PC-9 (cell line): Measurements from ENCODE around the gene CST5. TPM values are rescaled to one million over a fixed set of nuclear protein-coding genes. Genes with fewer than 3 reads are reported as not detected.
A peak's percentile ranks its signal among the peaks of the same experiment; 100 is the strongest.

Source experiments
- BruUV-seq: library from RNA; stranded (reverse); fragments of 400-500 nt; replicated peaks from 2 replicates; lab custom pipeline; 2021; lab: Mats Ljungman, UMichigan
- CTCF ChIA-PET: fragments of 300-600 bp; sonication (Branson Sonifier 250); formaldehyde crosslinking; loops from one replicate; lab custom pipeline; 2022; ENCODE audit warnings: antibody characterized with exemption; lab: Charles Lee
- POLR2A ChIA-PET: fragments of 300-600 bp; sonication (Branson Sonifier 250); formaldehyde crosslinking; loops from one replicate; lab custom pipeline; 2022; ENCODE audit warnings: antibody characterized with exemption; ENCODE audit not compliant: unreplicated experiment; lab: Charles Lee
- DNase-seq, 2 experiments: peaks; one replicate each; pipeline versions ENCODE4 v3.0.0 to v3.0.0-alpha.2; 2015 to 2022; ENCODE audit warnings: mixed read lengths in 1 of 2
- H2AFZ ChIP-seq: fragments of 200-600 bp; sonication (generic); 2 replicates; pipeline ENCODE4 v1.8.1; 2017; ENCODE audit warnings: antibody characterized with exemption
- H3F3A ChIP-seq: fragments of 200-600 bp; sonication (generic); 2 replicates; pipeline ENCODE4 v1.8.1; 2017; ENCODE audit warnings: antibody characterized with exemption, mild to moderate bottlenecking, low read depth; ENCODE audit not compliant: insufficient read depth
- H3K27ac ChIP-seq: fragments of 200-600 bp; sonication (generic); 2 replicates; pipeline ENCODE4 v1.6.1; 2016; ENCODE audit warnings: mixed run types
- H3K27me3 ChIP-seq: fragments of 200-600 bp; sonication (generic); 2 replicates; pipeline ENCODE4 v1.6.1; 2016; ENCODE audit warnings: low read depth, mixed run types; ENCODE audit not compliant: insufficient read depth
- H3K36me3 ChIP-seq: fragments of 200-600 bp; sonication (generic); 2 replicates; pipeline ENCODE4 v1.6.1; 2016; ENCODE audit warnings: low read depth, mixed run types
- H3K4me1 ChIP-seq: fragments of 200-600 bp; sonication (generic); replicated peaks from 2 replicates; pipeline ENCODE4 v1.6.1; 2016; ENCODE audit warnings: mixed run types; ENCODE audit not compliant: insufficient read depth
- H3K4me2 ChIP-seq: fragments of 200-600 bp; sonication (generic); 2 replicates; pipeline ENCODE4 v1.6.1; 2017; ENCODE audit warnings: mixed run types
- H3K4me3 ChIP-seq: fragments of 200-600 bp; sonication (generic); 2 replicates; pipeline ENCODE4 v1.6.1; 2016; ENCODE audit warnings: mixed run types
- H3K79me2 ChIP-seq: fragments of 200-600 bp; sonication (generic); 2 replicates; pipeline ENCODE4 v1.6.1; 2017; ENCODE audit warnings: low read depth, mixed run types
- H3K9me2 ChIP-seq: fragments of 200-600 bp; sonication (generic); 2 replicates; pipeline ENCODE4 v1.8.1; 2017; ENCODE audit warnings: mild to moderate bottlenecking; ENCODE audit not compliant: insufficient read depth
- H3K9me3 ChIP-seq: fragments of 200-600 bp; sonication (generic); 2 replicates; pipeline ENCODE4 v1.8.1; 2016; ENCODE audit warnings: low read depth; ENCODE audit not compliant: insufficient read depth
- H4K20me1 ChIP-seq: fragments of 200-600 bp; sonication (generic); 2 replicates; pipeline ENCODE4 v1.8.1; 2017; ENCODE audit not compliant: insufficient read depth
- CTCF ChIP-seq: fragments of 200-600 bp; sonication (generic); conservative IDR thresholded peaks from 2 replicates; pipeline ENCODE4 v1.6.1; 2017; ENCODE audit warnings: mixed run types, antibody characterized with exemption, mild to moderate bottlenecking, moderate library complexity
- EZH2 ChIP-seq: fragments of 200-600 bp; sonication (generic); IDR thresholded peaks from 2 replicates; pipeline ENCODE4 v1.8.0; 2017; ENCODE audit warnings: antibody characterized with exemption, low read depth
- intact Hi-C: fragments of 100-400 bp; cut with micrococcal nuclease; formaldehyde crosslinking; loops from one replicate; pipeline ENCODE4 v1.10.0; 2022; ENCODE audit not compliant: unreplicated experiment
- total RNA-seq: library from RNA; stranded (reverse); gene quantifications from 2 replicates; pipeline ENCODE4 v1.2.3, GENCODE V29; 2021

The CST5 gene
- total RNA-seq, 1 experiment from 2014 or later: 2.2 TPM

- peak in 1 of 2 experiments; percentile 40 for DNase-seq
- no peak overlapping the region for H3K27ac ChIP-seq
- TF ChIP-seq CTCF: no peak
- TF ChIP-seq EZH2: no peak
- no peak overlapping the region for H3K4me3 ChIP-seq
- ChIA-PET POLR2A (no interaction called here), CTCF (interaction anchor here (0.5 kb wide), 1 partner anchor 576 kb away, joined by 3 read pairs; no protein-coding TSS in a partner anchor)
- no peak overlapping the region for H2AFZ ChIP-seq
- no peaks in the 10 kb centered on the region for H3K4me1 ChIP-seq
- intact Hi-C loops: loop anchor here (10.0 kb wide), 1 partner anchor 1248 kb away; no protein-coding TSS in a partner anchor
- H3K4me2 ChIP-seq: no peak overlapping the region
- H3K9me3 ChIP-seq: no peaks in the 10 kb centered on the region
- H4K20me1 ChIP-seq: no peaks in the 10 kb centered on the region
- no peaks in the 10 kb centered on the region for H3K36me3 ChIP-seq
- H3F3A ChIP-seq: no peaks in the 10 kb centered on the region
- H3K79me2 ChIP-seq: no peaks in the 10 kb centered on the region
- no peaks in the 10 kb centered on the region for H3K9me2 ChIP-seq
- no peaks in the 10 kb centered on the region for H3K27me3 ChIP-seq
- no TSS peak for BruUV-seq
These were observed 47.7 kb upstream of the CST5 start for GRCh38 chr20:23926944-23927872.

- no peak overlapping the region for H3K4me3 ChIP-seq
- no peak for DNase-seq
- ChIA-PET POLR2A (no interaction called here), CTCF (interaction anchor here (0.5 kb wide), 1 partner anchor 575 kb away, joined by 3 read pairs; no protein-coding TSS in a partner anchor)
- H4K20me1 ChIP-seq: no peaks in the 10 kb centered on the region
- no peak overlapping the region for H2AFZ ChIP-seq
- intact Hi-C loops: loop anchor here (10.0 kb wide), 1 partner anchor 1248 kb away; no protein-coding TSS in a partner anchor
- H3K4me1 ChIP-seq: peaks cover 4% of the 10 kb centered on the region
- no peak overlapping the region for H3K27ac ChIP-seq
- peaks cover 4% of the 10 kb centered on the region; the same call in 1 of the 2 replicates for H3F3A ChIP-seq
- TF ChIP-seq CTCF (no peak), EZH2 (no peak)
- no TSS peak for BruUV-seq
- no peak overlapping the region for H3K4me2 ChIP-seq
- no peaks in the 10 kb centered on the region for H3K9me2 ChIP-seq
- no peaks in the 10 kb centered on the region for H3K27me3 ChIP-seq
- no peaks in the 10 kb centered on the region for H3K36me3 ChIP-seq
- H3K79me2 ChIP-seq: no peaks in the 10 kb centered on the region
- no peaks in the 10 kb centered on the region for H3K9me3 ChIP-seq
These were observed 47.0 kb upstream of the CST5 start for GRCh38 chr20:23926526-23926880.

- CTCF ChIA-PET: no interaction called here
These were observed 46.4 kb upstream of the CST5 start for GRCh38 chr20:23925789-23926525.

More at GRCh38 chr20:23925789-23926525, 46.4 kb upstream of the CST5 start:
- no peaks in the 10 kb centered on the region for H3K79me2 ChIP-seq
- H4K20me1 ChIP-seq: no peaks in the 10 kb centered on the region
- peaks cover 9% of the 10 kb centered on the region; the same call in 1 of the 2 replicates for H3F3A ChIP-seq
- no peaks in the 10 kb centered on the region for H3K36me3 ChIP-seq
- intact Hi-C loops: loop anchor here (10.0 kb wide), 1 partner anchor 1249 kb away; no protein-coding TSS in a partner anchor
- H3K9me3 ChIP-seq: no peaks in the 10 kb centered on the region
- BruUV-seq: no TSS peak
- H3K27me3 ChIP-seq: no peaks in the 10 kb centered on the region
- H3K4me2 ChIP-seq: no peak overlapping the region
- TF ChIP-seq EZH2 (no peak), CTCF (no peak)
- H3K4me1 ChIP-seq: peaks cover 9% of the 10 kb centered on the region
- H3K9me2 ChIP-seq: no peaks in the 10 kb centered on the region
- no peak overlapping the region for H2AFZ ChIP-seq
- POLR2A ChIA-PET: no interaction called here
- H3K4me3 ChIP-seq: no peak overlapping the region
- DNase-seq: no peak
- H3K27ac ChIP-seq: no peak overlapping the region
